Natural killer cell (primary cell): ENCODE results near the gene RAB5A. TPM values are rescaled to one million over a fixed set of nuclear protein-coding genes. Genes with fewer than 3 reads are reported as not detected.

Experiments
- ATAC-seq, 3 donors: fragments of 150-1000 bp in 2 of 3; fragments of 200-7000 bp in 1 of 3; cut with Tn5 transposase; 1 replicate in 1 of 3; 2 replicates in 2 of 3; pipeline ENCODE4 v1.10.0; 2021; ENCODE audit warnings: mild to moderate bottlenecking in 2 of 3, moderate library complexity in 2 of 3
- DNase-seq, 2 donors: peaks; one replicate each; pipeline versions ENCODE4 v3.0.0 to v3.0.0-alpha.2; 2013 to 2021; ENCODE audit warnings: mixed read lengths in 1 of 2
- H3K27ac ChIP-seq: one replicate; pipeline ENCODE4 v1.5.1; 2013; ENCODE audit warnings: mild to moderate bottlenecking, low read length
- H3K27me3 ChIP-seq: one replicate; pipeline ENCODE4 v1.6.1; 2013; ENCODE audit warnings: low read length; ENCODE audit not compliant: control insufficient read depth, insufficient read depth
- H3K36me3 ChIP-seq: one replicate; pipeline ENCODE4 v1.6.1; 2013; ENCODE audit warnings: low read length; ENCODE audit not compliant: control insufficient read depth, insufficient read depth
- H3K4me1 ChIP-seq: one replicate; pipeline ENCODE4 v1.6.1; 2013; ENCODE audit warnings: low read length; ENCODE audit not compliant: control insufficient read depth, insufficient read depth
- H3K4me3 ChIP-seq: one replicate; pipeline ENCODE4 v1.5.1; 2013; ENCODE audit warnings: low read length
- H3K9me3 ChIP-seq: one replicate; pipeline ENCODE4 v1.6.1; 2013; ENCODE audit warnings: low read length; ENCODE audit not compliant: control insufficient read depth, insufficient read depth
- H3K27ac Mint-ChIP-seq, 2 donors: one replicate each; pipeline ENCODE4 v1.8.0; 2022; ENCODE audit warnings: mild to moderate bottlenecking in 2 of 2, mixed read lengths in 2 of 2, moderate library complexity in 1 of 2
- H3K27me3 Mint-ChIP-seq, 2 donors: one replicate each; pipeline ENCODE4 v1.8.0; 2022; ENCODE audit warnings: low read depth in 2 of 2, mixed read lengths in 2 of 2
- H3K36me3 Mint-ChIP-seq: one replicate; pipeline ENCODE4 v1.8.0; 2022; ENCODE audit warnings: mixed read lengths
- H3K4me1 Mint-ChIP-seq, 2 donors: one replicate each; pipeline ENCODE4 v1.8.0; 2022; ENCODE audit warnings: mixed read lengths in 2 of 2
- H3K4me3 Mint-ChIP-seq: one replicate; pipeline ENCODE4 v1.8.0; 2022; ENCODE audit warnings: mild to moderate bottlenecking, moderate library complexity, mixed read lengths
- H3K9me3 Mint-ChIP-seq, 2 donors: one replicate each; pipeline ENCODE4 v1.8.0; 2022; ENCODE audit warnings: mixed read lengths in 2 of 2
- WGBS: methylation state at CpG from one replicate; pipeline ENCODE4 v1.1.7; 2013; ENCODE audit warnings: missing lambda C conversion rate; ENCODE audit not compliant: insufficient coverage; 5-methylcytosine and 5-hydroxymethylcytosine counted together
- intact Hi-C: fragments of 100-400 bp; cut with micrococcal nuclease; formaldehyde crosslinking; loops from one replicate; pipeline ENCODE4 v1.14.2; 2022
- total RNA-seq, 4 donors: library from RNA; stranded (reverse); fragments of 120-200 nt in 1 of 4; gene quantifications; one replicate each; pipeline versions ENCODE4 v1.2.3 to v1.2.4, GENCODE V29; 2013 to 2022
- TF ChIP-seq, protein P1 (sequence below): fragments of 200-600 bp; IDR thresholded peaks from one replicate; pipeline ENCODE4 v1.8.0; 2022; ENCODE audit warnings: antibody characterized with exemption

RAB5A gene
- total RNA-seq, 3 donors from 2014 or later (not counting 1 experiment from before 2014, with no cell fraction given): 102 to 109 (median 102) TPM

DNA sequence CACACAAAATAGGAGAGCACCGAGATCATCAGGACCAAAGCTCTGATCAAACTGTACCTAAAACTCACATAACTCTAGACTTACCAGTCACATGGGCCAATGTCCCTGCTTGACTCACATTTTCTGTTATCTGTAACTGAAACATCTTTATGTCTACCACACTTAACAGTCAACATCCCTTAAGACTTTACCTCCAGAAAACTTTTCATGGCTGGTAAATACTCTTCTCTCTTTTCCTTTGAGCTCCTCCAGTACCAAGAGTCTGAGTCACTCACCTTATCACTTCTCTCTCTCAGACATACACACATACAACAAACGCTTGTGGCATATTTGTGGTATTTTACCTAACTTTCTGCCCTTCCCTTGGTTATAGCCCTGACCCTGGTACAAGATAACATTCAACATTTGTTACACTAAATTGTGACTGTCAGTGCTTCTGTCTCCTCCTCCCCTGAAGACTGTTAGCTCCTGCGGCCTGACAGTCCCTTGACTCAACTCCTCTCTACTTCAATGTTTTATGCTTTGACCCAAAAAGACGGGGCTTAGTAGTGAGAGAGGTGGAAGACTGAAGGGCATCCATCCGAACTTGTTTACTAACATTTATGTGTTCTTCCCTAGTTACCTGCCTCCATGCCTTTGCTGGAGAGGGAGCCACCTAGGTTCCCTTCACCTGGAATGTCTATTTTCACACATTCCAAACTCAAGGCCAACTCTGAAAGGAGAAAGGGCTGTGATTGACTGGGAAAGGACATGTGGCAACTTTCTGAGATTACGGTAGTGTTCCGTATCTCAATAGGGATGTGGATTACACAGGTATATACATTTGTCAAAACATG is 9.2 kb upstream of the RAB5A start:
- Mint-ChIP-seq H3K4me3 (no peak overlapping the region), H3K36me3 (no peaks in the 10 kb centered on the region), H3K9me3 (no peaks in the 10 kb centered on the region), H3K27ac (no peak overlapping the region), H3K4me1 (no peaks in the 10 kb centered on the region), H3K27me3 (peaks cover 12 to 16% of the 10 kb centered on the region in 2 donors)
- Histone ChIP-seq H3K27me3 (no peaks in the 10 kb centered on the region), H3K9me3 (no peaks in the 10 kb centered on the region), H3K36me3 (no peaks in the 10 kb centered on the region), H3K27ac (no peak overlapping the region), H3K4me1 (no peaks in the 10 kb centered on the region), H3K4me3 (no peak overlapping the region)
- WGBS: 61% methylated on average over 6 of the region's 7 CpGs
- DNase-seq (no peak), ATAC-seq (peak in 1 of 3 donors; percentile 37)
- intact Hi-C loops: no loop called here
- TF ChIP-seq, protein P1, sequence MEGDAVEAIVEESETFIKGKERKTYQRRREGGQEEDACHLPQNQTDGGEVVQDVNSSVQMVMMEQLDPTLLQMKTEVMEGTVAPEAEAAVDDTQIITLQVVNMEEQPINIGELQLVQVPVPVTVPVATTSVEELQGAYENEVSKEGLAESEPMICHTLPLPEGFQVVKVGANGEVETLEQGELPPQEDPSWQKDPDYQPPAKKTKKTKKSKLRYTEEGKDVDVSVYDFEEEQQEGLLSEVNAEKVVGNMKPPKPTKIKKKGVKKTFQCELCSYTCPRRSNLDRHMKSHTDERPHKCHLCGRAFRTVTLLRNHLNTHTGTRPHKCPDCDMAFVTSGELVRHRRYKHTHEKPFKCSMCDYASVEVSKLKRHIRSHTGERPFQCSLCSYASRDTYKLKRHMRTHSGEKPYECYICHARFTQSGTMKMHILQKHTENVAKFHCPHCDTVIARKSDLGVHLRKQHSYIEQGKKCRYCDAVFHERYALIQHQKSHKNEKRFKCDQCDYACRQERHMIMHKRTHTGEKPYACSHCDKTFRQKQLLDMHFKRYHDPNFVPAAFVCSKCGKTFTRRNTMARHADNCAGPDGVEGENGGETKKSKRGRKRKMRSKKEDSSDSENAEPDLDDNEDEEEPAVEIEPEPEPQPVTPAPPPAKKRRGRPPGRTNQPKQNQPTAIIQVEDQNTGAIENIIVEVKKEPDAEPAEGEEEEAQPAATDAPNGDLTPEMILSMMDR: no peak

DNA sequence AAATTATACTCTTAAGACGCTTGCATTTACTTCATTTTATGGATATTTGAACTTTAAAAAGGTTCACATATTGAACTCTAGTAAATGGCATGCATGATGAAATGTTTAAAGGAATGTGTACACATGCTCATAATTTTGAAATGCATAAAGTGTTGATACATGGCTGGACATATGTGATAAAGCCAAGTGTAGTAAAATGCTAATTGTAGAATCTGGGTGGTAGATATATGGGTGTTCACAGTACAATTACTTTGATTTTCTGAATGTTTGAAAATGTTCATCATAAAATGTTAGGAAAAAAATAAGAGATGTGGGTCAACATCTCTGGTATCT is 8.6 kb upstream of the RAB5A start:
- Histone ChIP-seq H3K27ac (no peak overlapping the region), H3K36me3 (no peaks in the 10 kb centered on the region), H3K4me1 (no peaks in the 10 kb centered on the region), H3K27me3 (no peaks in the 10 kb centered on the region), H3K9me3 (no peaks in the 10 kb centered on the region), H3K4me3 (no peak overlapping the region)
- WGBS: no CpG with 5 or more reads among the region's 1 CpG
- intact Hi-C loops: no loop called here
- H3K4me3 Mint-ChIP-seq: no peak overlapping the region
- H3K9me3 Mint-ChIP-seq: no peaks in the 10 kb centered on the region
- H3K27ac Mint-ChIP-seq: no peak overlapping the region
- H3K4me1 Mint-ChIP-seq: no peaks in the 10 kb centered on the region
- peaks cover 8 to 13% of the 10 kb centered on the region in 2 donors for H3K27me3 Mint-ChIP-seq
- DNase-seq (no peak), ATAC-seq (no peak)
- TF ChIP-seq, protein P1: no peak
- no peaks in the 10 kb centered on the region for H3K36me3 Mint-ChIP-seq

DNA sequence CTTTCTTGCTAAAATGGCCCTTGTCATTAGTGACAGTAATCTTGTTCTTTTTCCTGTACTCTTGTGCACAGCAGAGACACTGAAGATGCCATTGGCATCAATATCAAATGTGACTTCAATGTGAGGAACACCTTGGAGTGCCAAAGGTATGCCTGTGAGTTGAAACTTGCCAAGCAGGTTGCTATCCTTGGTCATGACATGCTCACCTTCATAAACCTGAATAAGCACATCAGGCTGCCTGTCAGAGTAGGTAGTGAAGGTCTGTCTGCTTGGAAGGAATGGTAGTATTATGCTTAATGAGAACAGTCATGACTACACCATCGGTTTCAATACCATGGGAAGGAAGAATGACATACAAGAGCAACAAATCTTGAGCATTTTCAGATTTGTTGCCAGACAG is 6.3 kb upstream of the RAB5A start:
- no peak for ATAC-seq
- H3K27ac Mint-ChIP-seq: no peak overlapping the region

More for the DNA sequence above, 6.3 kb upstream of the RAB5A start:
- Histone ChIP-seq H3K4me1 (peaks cover under 1% of the 10 kb centered on the region), H3K27me3 (no peaks in the 10 kb centered on the region), H3K4me3 (no peak overlapping the region), H3K27ac (no peak overlapping the region), H3K36me3 (no peaks in the 10 kb centered on the region), H3K9me3 (no peaks in the 10 kb centered on the region)
- 89% methylated on average over 1 of the region's 1 CpG for WGBS
- no peaks in the 10 kb centered on the region for H3K36me3 Mint-ChIP-seq
- no peak for DNase-seq
- intact Hi-C loops: no loop called here
- TF ChIP-seq, protein P1: no peak
- H3K27me3 Mint-ChIP-seq: peaks cover 0 to 5% of the 10 kb centered on the region in 2 donors
- H3K9me3 Mint-ChIP-seq: no peaks in the 10 kb centered on the region
- no peak overlapping the region for H3K4me3 Mint-ChIP-seq
- peaks cover 0 to 7% of the 10 kb centered on the region in 2 donors for H3K4me1 Mint-ChIP-seq
